ENCODE results near the gene SLC4A11.
"Not testable (repeated sequence)": the region's sequence is repeated elsewhere in the genome, so short reads cannot be mapped to it uniquely, and the experiment has no call there.

Gene SLC4A11

GRCh38 chr20:3199976-3200755, 38.8 kb downstream of the SLC4A11 start:
- no peak for DNase-seq

- no peak for DNase-seq
Observed at GRCh38 chr20:3199206-3199605, 39.8 kb downstream of the SLC4A11 start.

- DNase-seq = no peak
Observed at GRCh38 chr20:3195590-3196237, 43.3 kb downstream of the SLC4A11 start.

- DNase-seq = no peak
Observed at GRCh38 chr20:3194617-3195280, 44.2 kb downstream of the SLC4A11 start.

GRCh38 chr20:3193806-3194616, 45.0 kb downstream of the SLC4A11 start:
- no peak for DNase-seq

GRCh38 chr20:3192226-3193015, 46.6 kb downstream of the SLC4A11 start:
- DNase-seq = no peak

- DNase-seq = no peak
Observed at GRCh38 chr20:3190681-3191111, 48.3 kb downstream of the SLC4A11 start.

GRCh38 chr20:3189561-3190131, 49.3 kb downstream of the SLC4A11 start:
- no peak for DNase-seq

- no peak for DNase-seq
Observed at GRCh38 chr20:3188823-3189413, 50.1 kb downstream of the SLC4A11 start.

GRCh38 chr20:3187861-3188260, 51.1 kb downstream of the SLC4A11 start:
- not testable (repeated sequence) for DNase-seq

GRCh38 chr20:3183896-3184612, 54.9 kb downstream of the SLC4A11 start:
- DNase-seq = no peak

GRCh38 chr20:3182429-3182828, 56.6 kb downstream of the SLC4A11 start:
- DNase-seq = not testable (repeated sequence)

GRCh38 chr20:3181270-3181669, 57.7 kb downstream of the SLC4A11 start:
- DNase-seq = no peak

GRCh38 chr20:3180319-3180718, 58.7 kb downstream of the SLC4A11 start:
- no peak for DNase-seq

GRCh38 chr20:3177746-3178485, 61.1 kb downstream of the SLC4A11 start:
- no peak for DNase-seq

Data from T-helper 9 cell (primary cell).